ENCODE data around the gene PRSS16. TPM values are rescaled to one million over a fixed set of nuclear protein-coding genes. Genes with fewer than 3 reads are reported as not detected.

PRSS16 gene
- total and polyA plus RNA-seq, 9 of the 15 experiments (the other 6 are each of a cell fraction or from before 2014, with no cell fraction given), result 4.5 to 21.3 (median 12.1) TPM

DNA sequence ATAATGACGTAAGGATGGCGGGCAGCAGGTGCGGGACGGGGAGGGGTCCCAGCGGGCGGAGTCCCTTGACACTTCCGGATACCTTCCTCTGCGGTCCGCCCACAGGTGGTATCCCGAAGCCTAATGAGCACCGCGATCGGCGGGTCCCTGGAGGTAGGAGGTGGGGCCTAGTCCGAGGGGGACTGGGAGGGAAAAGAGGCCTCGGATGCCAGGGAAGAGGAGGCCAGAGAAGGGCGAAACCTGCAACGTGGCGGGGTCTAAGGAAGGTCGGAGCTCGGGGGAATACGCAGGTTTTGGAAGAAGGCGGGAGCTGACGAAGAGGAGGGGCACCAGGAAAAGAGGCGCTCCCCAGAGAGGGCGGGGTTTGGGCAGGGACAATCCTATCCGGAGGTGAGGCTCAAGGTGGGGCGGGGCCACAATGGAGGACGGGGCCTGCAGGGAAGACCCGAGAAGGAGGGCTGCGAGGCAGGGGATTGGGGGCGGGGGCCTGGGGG, 3.7 kb downstream of the PRSS16 start:
- under 1% methylated on average over 28 of the region's 32 CpGs for WGBS (ENCODE audit: insufficient coverage, low coverage, missing lambda C conversion rate)
- TF ChIP-seq C11orf30 (IDR thresholded peaks at IDR 0.05; ENCODE audit: low read depth), result no peak
- no peak for TF ChIP-seq ZNF134 (CRISPR knock-in tag; conservative IDR thresholded peaks at IDR 0.05)
- TF ChIP-seq ZC3H11A (IDR thresholded peaks at IDR 0.05; ENCODE audit: low read depth, low read length), result no peak
- TF ChIP-seq ZNF124 (CRISPR knock-in tag; IDR thresholded peaks at IDR 0.05), result no peak
- no peak for TF ChIP-seq NFIC (IDR thresholded peaks at IDR 0.05)
- TF ChIP-seq, protein P1, sequence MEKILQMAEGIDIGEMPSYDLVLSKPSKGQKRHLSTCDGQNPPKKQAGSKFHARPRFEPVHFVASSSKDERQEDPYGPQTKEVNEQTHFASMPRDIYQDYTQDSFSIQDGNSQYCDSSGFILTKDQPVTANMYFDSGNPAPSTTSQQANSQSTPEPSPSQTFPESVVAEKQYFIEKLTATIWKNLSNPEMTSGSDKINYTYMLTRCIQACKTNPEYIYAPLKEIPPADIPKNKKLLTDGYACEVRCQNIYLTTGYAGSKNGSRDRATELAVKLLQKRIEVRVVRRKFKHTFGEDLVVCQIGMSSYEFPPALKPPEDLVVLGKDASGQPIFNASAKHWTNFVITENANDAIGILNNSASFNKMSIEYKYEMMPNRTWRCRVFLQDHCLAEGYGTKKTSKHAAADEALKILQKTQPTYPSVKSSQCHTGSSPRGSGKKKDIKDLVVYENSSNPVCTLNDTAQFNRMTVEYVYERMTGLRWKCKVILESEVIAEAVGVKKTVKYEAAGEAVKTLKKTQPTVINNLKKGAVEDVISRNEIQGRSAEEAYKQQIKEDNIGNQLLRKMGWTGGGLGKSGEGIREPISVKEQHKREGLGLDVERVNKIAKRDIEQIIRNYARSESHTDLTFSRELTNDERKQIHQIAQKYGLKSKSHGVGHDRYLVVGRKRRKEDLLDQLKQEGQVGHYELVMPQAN (IDR thresholded peaks at IDR 0.05; ENCODE audit: borderline replicate concordance), result peak; percentile 89
- no peak for TF ChIP-seq ZNF778 (CRISPR knock-in tag; IDR thresholded peaks at IDR 0.05)
- no peak for TF ChIP-seq POU5F1 (IDR thresholded peaks at IDR 0.05; ENCODE audit: borderline replicate concordance, low read depth, low read length, partially characterized antibody)
- TF ChIP-seq, protein P2, sequence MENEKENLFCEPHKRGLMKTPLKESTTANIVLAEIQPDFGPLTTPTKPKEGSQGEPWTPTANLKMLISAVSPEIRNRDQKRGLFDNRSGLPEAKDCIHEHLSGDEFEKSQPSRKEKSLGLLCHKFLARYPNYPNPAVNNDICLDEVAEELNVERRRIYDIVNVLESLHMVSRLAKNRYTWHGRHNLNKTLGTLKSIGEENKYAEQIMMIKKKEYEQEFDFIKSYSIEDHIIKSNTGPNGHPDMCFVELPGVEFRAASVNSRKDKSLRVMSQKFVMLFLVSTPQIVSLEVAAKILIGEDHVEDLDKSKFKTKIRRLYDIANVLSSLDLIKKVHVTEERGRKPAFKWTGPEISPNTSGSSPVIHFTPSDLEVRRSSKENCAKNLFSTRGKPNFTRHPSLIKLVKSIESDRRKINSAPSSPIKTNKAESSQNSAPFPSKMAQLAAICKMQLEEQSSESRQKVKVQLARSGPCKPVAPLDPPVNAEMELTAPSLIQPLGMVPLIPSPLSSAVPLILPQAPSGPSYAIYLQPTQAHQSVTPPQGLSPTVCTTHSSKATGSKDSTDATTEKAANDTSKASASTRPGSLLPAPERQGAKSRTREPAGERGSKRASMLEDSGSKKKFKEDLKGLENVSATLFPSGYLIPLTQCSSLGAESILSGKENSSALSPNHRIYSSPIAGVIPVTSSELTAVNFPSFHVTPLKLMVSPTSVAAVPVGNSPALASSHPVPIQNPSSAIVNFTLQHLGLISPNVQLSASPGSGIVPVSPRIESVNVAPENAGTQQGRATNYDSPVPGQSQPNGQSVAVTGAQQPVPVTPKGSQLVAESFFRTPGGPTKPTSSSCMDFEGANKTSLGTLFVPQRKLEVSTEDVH (IDR thresholded peaks at IDR 0.05; ENCODE audit: low read depth, partially characterized antibody), result peak; percentile 74
- TF ChIP-seq, protein P3, sequence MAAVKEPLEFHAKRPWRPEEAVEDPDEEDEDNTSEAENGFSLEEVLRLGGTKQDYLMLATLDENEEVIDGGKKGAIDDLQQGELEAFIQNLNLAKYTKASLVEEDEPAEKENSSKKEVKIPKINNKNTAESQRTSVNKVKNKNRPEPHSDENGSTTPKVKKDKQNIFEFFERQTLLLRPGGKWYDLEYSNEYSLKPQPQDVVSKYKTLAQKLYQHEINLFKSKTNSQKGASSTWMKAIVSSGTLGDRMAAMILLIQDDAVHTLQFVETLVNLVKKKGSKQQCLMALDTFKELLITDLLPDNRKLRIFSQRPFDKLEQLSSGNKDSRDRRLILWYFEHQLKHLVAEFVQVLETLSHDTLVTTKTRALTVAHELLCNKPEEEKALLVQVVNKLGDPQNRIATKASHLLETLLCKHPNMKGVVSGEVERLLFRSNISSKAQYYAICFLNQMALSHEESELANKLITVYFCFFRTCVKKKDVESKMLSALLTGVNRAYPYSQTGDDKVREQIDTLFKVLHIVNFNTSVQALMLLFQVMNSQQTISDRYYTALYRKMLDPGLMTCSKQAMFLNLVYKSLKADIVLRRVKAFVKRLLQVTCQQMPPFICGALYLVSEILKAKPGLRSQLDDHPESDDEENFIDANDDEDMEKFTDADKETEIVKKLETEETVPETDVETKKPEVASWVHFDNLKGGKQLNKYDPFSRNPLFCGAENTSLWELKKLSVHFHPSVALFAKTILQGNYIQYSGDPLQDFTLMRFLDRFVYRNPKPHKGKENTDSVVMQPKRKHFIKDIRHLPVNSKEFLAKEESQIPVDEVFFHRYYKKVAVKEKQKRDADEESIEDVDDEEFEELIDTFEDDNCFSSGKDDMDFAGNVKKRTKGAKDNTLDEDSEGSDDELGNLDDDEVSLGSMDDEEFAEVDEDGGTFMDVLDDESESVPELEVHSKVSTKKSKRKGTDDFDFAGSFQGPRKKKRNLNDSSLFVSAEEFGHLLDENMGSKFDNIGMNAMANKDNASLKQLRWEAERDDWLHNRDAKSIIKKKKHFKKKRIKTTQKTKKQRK (IDR thresholded peaks at IDR 0.05; ENCODE audit: borderline replicate concordance, low read depth, low read length), result no peak
- TF ChIP-seq ZNF79 (CRISPR knock-in tag; IDR thresholded peaks at IDR 0.05; ENCODE audit: low read depth), result no peak
- TF ChIP-seq KLF16 (IDR thresholded peaks at IDR 0.05), result no peak
- no peak for TF ChIP-seq ZNF551 (CRISPR knock-in tag; IDR thresholded peaks at IDR 0.05)

More for the DNA sequence above, 3.7 kb downstream of the PRSS16 start:
- H3K27me3 ChIP-seq (ENCODE audit: control insufficient read depth in 2 of 2, insufficient read depth in 2 of 2, low read length in 2 of 2), result no peaks in the 10 kb centered on the region
- H4K20me1 ChIP-seq (replicated peaks; ENCODE audit: control insufficient read depth, insufficient read depth, low read length), result no peaks in the 10 kb centered on the region
- peaks cover 26 to 30% of the 10 kb centered on the region in 2 experiments; a peak in 4 of 5 replicates for H3K4me1 ChIP-seq (replicated peaks in 1 of 2; ENCODE audit: control insufficient read depth in 2 of 2, insufficient read depth in 2 of 2, low read length in 2 of 2)
- FAIRE-seq, result no peak
- peak overlapping the region; percentile 99 for H2AFZ ChIP-seq (ENCODE audit: low read depth, low read length)
- POLR2A ChIA-PET, result interaction anchor here (0.6 to 2.5 kb wide), 18 partner anchors 9 to 1036 kb away, joined by 3 to 21 read pairs (median 5); partner anchors contain the start of gene ZNF184
- peak overlapping the region; percentile 94 for H3K4me2 ChIP-seq (ENCODE audit: insufficient read depth, low read length)
- H3K79me2 ChIP-seq (ENCODE audit: control insufficient read depth, insufficient read depth, low read length), result no peaks in the 10 kb centered on the region
- peak overlapping the region; percentile 82 to 95 for H3K9ac ChIP-seq (ENCODE audit: insufficient read depth in 1 of 2, low read depth in 2 of 2, low read length in 2 of 2)
- H3K36me3 ChIP-seq (ENCODE audit: control insufficient read depth, insufficient read depth, low read length), result no peaks in the 10 kb centered on the region
- H3K4me3 ChIP-seq, result peak overlapping the region; percentile 89
- intact Hi-C loops (cut with micrococcal nuclease), result loop anchor here (1.0 to 5.0 kb wide), 2 partner anchors 36 to 81 kb away; no protein-coding TSS in a partner anchor
- no peaks in the 10 kb centered on the region for H3K9me1 ChIP-seq (ENCODE audit: control insufficient read depth, insufficient read depth, low read length)
- ATAC-seq, result peak; percentile 92
- H3K27ac ChIP-seq (ENCODE audit: extremely low read depth, low read depth, low read length), result peak overlapping the region; percentile 85
- CTCF ChIA-PET (ENCODE audit: low intra/inter-chr PET ratio), result interaction anchor here (0.6 kb wide), 1 partner anchor 257 kb away, joined by 3 read pairs; no protein-coding TSS in a partner anchor
- no peaks in the 10 kb centered on the region for H3K9me3 ChIP-seq (replicated peaks; ENCODE audit: control insufficient read depth, insufficient read depth, low read depth, low read length)
- no TSS peak for BruUV-seq (replicated peaks)
- DNase-seq (ENCODE audit: extremely low read depth in 1 of 4, low spot score in 3 of 4), result peak; percentile 95 to 98 (median 97)
- in situ Hi-C loops (cut with MboI), result no loop called here

Measured in K562 (cell line).